ENCODE data around the gene FBXO31. TPM values are rescaled to one million over a fixed set of nuclear protein-coding genes. Genes with fewer than 3 reads are reported as not detected.
"Not testable (repeated sequence)": the region's sequence is repeated elsewhere in the genome, so short reads cannot be mapped to it uniquely, and the experiment has no call there.

FBXO31 gene
- total and polyA plus RNA-seq, 2 donors from 2014 or later: 12.5 to 34.9 TPM

GRCh38 chr16:87340198-87340597 is 43.4 kb downstream of the FBXO31 start:
- intact Hi-C loops (cut with DNase I): no loop called here
- Histone ChIP-seq H3K4me1 (ENCODE audit: control insufficient read depth in 2 of 3, insufficient read depth in 2 of 3, low read depth in 1 of 3, low read length in 3 of 3) (no peaks in the 10 kb centered on the region), H3K27ac (ENCODE audit: low read depth in 2 of 2, low read length in 2 of 2) (no peak overlapping the region), H3K27me3 (ENCODE audit: control insufficient read depth, insufficient read depth, low read length) (no peaks in the 10 kb centered on the region), H3K9ac (ENCODE audit: low read length in 3 of 3) (no peak overlapping the region), H3K36me3 (ENCODE audit: control insufficient read depth in 2 of 3, insufficient read depth in 3 of 3, low read length in 3 of 3) (peaks cover 4 to 13% (median 11%) of the 10 kb centered on the region in 3 donors), H3K4me3 (ENCODE audit: low read length in 3 of 3) (no peak overlapping the region), H3K9me3 (ENCODE audit: control insufficient read depth in 2 of 3, insufficient read depth in 1 of 3, low read length in 3 of 3) (no peaks in the 10 kb centered on the region)
- DNase-seq (no peak), FAIRE-seq (no peak)
- no peak for TF ChIP-seq CTCF (IDR thresholded peaks at IDR 0.05; ENCODE audit: borderline replicate concordance, extremely low read depth, insufficient read depth)

- H3K9ac ChIP-seq (ENCODE audit: low read length in 3 of 3); intact Hi-C loops (cut with DNase I); H3K27me3 ChIP-seq (ENCODE audit: control insufficient read depth, insufficient read depth, low read length); H3K27ac ChIP-seq (ENCODE audit: low read depth in 2 of 2, low read length in 2 of 2); H3K4me3 ChIP-seq (ENCODE audit: low read length in 3 of 3); FAIRE-seq; H3K9me3 ChIP-seq (ENCODE audit: control insufficient read depth in 2 of 3, insufficient read depth in 1 of 3, low read length in 3 of 3); H3K4me1 ChIP-seq (ENCODE audit: control insufficient read depth in 2 of 3, insufficient read depth in 2 of 3, low read depth in 1 of 3, low read length in 3 of 3); DNase-seq: not testable (repeated sequence)
- H3K36me3 ChIP-seq (ENCODE audit: control insufficient read depth in 2 of 3, insufficient read depth in 3 of 3, low read length in 3 of 3): peaks cover 4 to 16% (median 12%) of the 10 kb centered on the region in 3 donors
These were observed 43.9 kb downstream of the FBXO31 start for GRCh38 chr16:87339724-87340105.

- H3K27ac ChIP-seq (ENCODE audit: low read depth in 2 of 2, low read length in 2 of 2): no peak overlapping the region
- no peak overlapping the region for H3K4me3 ChIP-seq (ENCODE audit: low read length in 3 of 3)
- no peaks in the 10 kb centered on the region for H3K4me1 ChIP-seq (ENCODE audit: control insufficient read depth in 2 of 3, insufficient read depth in 2 of 3, low read depth in 1 of 3, low read length in 3 of 3)
- peaks cover 4 to 18% (median 18%) of the 10 kb centered on the region in 3 donors for H3K36me3 ChIP-seq (ENCODE audit: control insufficient read depth in 2 of 3, insufficient read depth in 3 of 3, low read length in 3 of 3)
- DNase-seq: no peak
- no peak overlapping the region for H3K9ac ChIP-seq (ENCODE audit: low read length in 3 of 3)
- no peak for FAIRE-seq
- H3K9me3 ChIP-seq (ENCODE audit: control insufficient read depth in 2 of 3, insufficient read depth in 1 of 3, low read length in 3 of 3): no peaks in the 10 kb centered on the region
- intact Hi-C loops (cut with DNase I): no loop called here
- no peak for TF ChIP-seq CTCF (IDR thresholded peaks at IDR 0.05; ENCODE audit: borderline replicate concordance, extremely low read depth, insufficient read depth)
- H3K27me3 ChIP-seq (ENCODE audit: control insufficient read depth, insufficient read depth, low read length): no peaks in the 10 kb centered on the region
These were observed 44.4 kb downstream of the FBXO31 start for GRCh38 chr16:87339086-87339723.

- Histone ChIP-seq H3K4me3 (ENCODE audit: low read length in 3 of 3) (no peak overlapping the region), H3K9ac (ENCODE audit: low read length in 3 of 3) (no peak overlapping the region), H3K27ac (ENCODE audit: low read depth in 2 of 2, low read length in 2 of 2) (no peak overlapping the region), H3K9me3 (ENCODE audit: control insufficient read depth in 2 of 3, insufficient read depth in 1 of 3, low read length in 3 of 3) (no peaks in the 10 kb centered on the region), H3K36me3 (ENCODE audit: control insufficient read depth in 2 of 3, insufficient read depth in 3 of 3, low read length in 3 of 3) (peaks cover 4 to 18% (median 15%) of the 10 kb centered on the region in 3 donors), H3K4me1 (ENCODE audit: control insufficient read depth in 2 of 3, insufficient read depth in 2 of 3, low read depth in 1 of 3, low read length in 3 of 3) (no peaks in the 10 kb centered on the region), H3K27me3 (ENCODE audit: control insufficient read depth, insufficient read depth, low read length) (no peaks in the 10 kb centered on the region)
- intact Hi-C loops (cut with DNase I): no loop called here
- peak in 1 of 5 donors; percentile 51 for DNase-seq
- no peak for FAIRE-seq
- TF ChIP-seq CTCF (IDR thresholded peaks at IDR 0.05; ENCODE audit: borderline replicate concordance, extremely low read depth, insufficient read depth): no peak
These were observed 45.3 kb downstream of the FBXO31 start for GRCh38 chr16:87338155-87338765.

Measured in kidney (tissue), 14 donors.